IMR-90 (cell line): Measurements from ENCODE around the gene PDLIM1. TPM values are rescaled to one million over a fixed set of nuclear protein-coding genes. Genes with fewer than 3 reads are reported as not detected.
A peak's percentile ranks its signal among the peaks of the same experiment; 100 is the strongest.

Experiments used
- ATAC-seq: fragments of 200-7000 bp; cut with Tn5 transposase; 2 replicates; pipeline ENCODE4 v1.9.1; 2020; ENCODE audit warnings: low read depth, mild to moderate bottlenecking, moderate library complexity
- BruUV-seq: library from RNA; stranded (reverse); fragments of 400-500 nt; replicated peaks from 2 replicates; lab custom pipeline; 2021; lab: Mats Ljungman, UMichigan
- CTCF ChIA-PET: fragments of 300-600 bp; formaldehyde crosslinking; extraction: SDS; loops from one replicate; lab custom pipeline; 2021; ENCODE audit warnings: antibody characterized with exemption; lab: Yijun Ruan, JAX
- POLR2A ChIA-PET: fragments of 300-600 bp; sonication (Branson Sonifier 250); formaldehyde crosslinking; loops from one replicate; lab custom pipeline; 2022; ENCODE audit warnings: antibody characterized with exemption; ENCODE audit not compliant: unreplicated experiment; lab: Charles Lee
- DNase-seq: peaks from one replicate; pipeline ENCODE4 v3.0.0; 2013
- H2AFZ ChIP-seq: replicated peaks from 2 replicates; pipeline ENCODE3; 2013; ENCODE audit warnings: low read length, mild to moderate bottlenecking; ENCODE audit not compliant: poor library complexity
- H2AK5ac ChIP-seq: 2 replicates; pipeline ENCODE4 v1.6.1; 2013; ENCODE audit warnings: low read depth, low read length, inconsistent platforms
- H2AK9ac ChIP-seq: replicated peaks from 2 replicates; pipeline ENCODE3; 2013; ENCODE audit warnings: mild to moderate bottlenecking, low read depth, low read length, moderate library complexity; ENCODE audit not compliant: poor library complexity
- H2BK120ac ChIP-seq: 2 replicates; pipeline ENCODE4 v1.6.1; 2013; ENCODE audit warnings: low read depth, low read length, inconsistent platforms
- H2BK15ac ChIP-seq: 3 replicates; pipeline ENCODE4 v1.6.1; 2013; ENCODE audit warnings: low read depth, low read length, inconsistent platforms
- H2BK20ac ChIP-seq: 2 replicates; pipeline ENCODE4 v1.6.1; 2013; ENCODE audit warnings: low read depth, mild to moderate bottlenecking, inconsistent platforms, low read length, moderate library complexity
- H2BK5ac ChIP-seq: 2 replicates; pipeline ENCODE4 v1.6.1; 2013; ENCODE audit warnings: mild to moderate bottlenecking, low read depth, low read length, inconsistent platforms; ENCODE audit not compliant: poor library complexity, severe bottlenecking
- H3K14ac ChIP-seq: replicated peaks from 2 replicates; pipeline ENCODE4 v1.6.1; 2013; ENCODE audit warnings: low read depth, low read length, inconsistent platforms
- H3K18ac ChIP-seq: 2 replicates; pipeline ENCODE4 v1.6.1; 2013; ENCODE audit warnings: low read depth, low read length, control low read depth
- H3K23ac ChIP-seq: 2 replicates; pipeline ENCODE4 v1.6.1; 2013; ENCODE audit warnings: low read depth, low read length, inconsistent platforms
- H3K27ac ChIP-seq: 2 replicates; pipeline ENCODE4 v1.5.1; 2013; ENCODE audit warnings: mild to moderate bottlenecking, control low read depth, low read length; ENCODE audit not compliant: insufficient read depth
- H3K27me3 ChIP-seq: 2 replicates; pipeline ENCODE4 v1.6.1; 2013; ENCODE audit warnings: low read length; ENCODE audit not compliant: control insufficient read depth, insufficient read depth
- H3K36me3 ChIP-seq: 2 replicates; pipeline ENCODE4 v1.6.1; 2013; ENCODE audit warnings: low read length, mixed read lengths; ENCODE audit not compliant: control insufficient read depth, insufficient read depth
- H3K4ac ChIP-seq: 2 replicates; pipeline ENCODE4 v1.6.1; 2013; ENCODE audit warnings: low read depth, low read length, inconsistent platforms
- H3K4me1 ChIP-seq: 2 replicates; pipeline ENCODE4 v1.6.1; 2013; ENCODE audit warnings: low read length, mixed read lengths; ENCODE audit not compliant: control insufficient read depth, insufficient read depth
- H3K4me2 ChIP-seq: 2 replicates; pipeline ENCODE4 v1.6.1; 2013; ENCODE audit warnings: low read depth, mild to moderate bottlenecking, control low read depth, low read length, moderate library complexity
- H3K4me3 ChIP-seq: 2 replicates; pipeline ENCODE4 v1.5.1; 2013; ENCODE audit warnings: low read depth, mild to moderate bottlenecking, control low read depth, low read length, moderate library complexity; ENCODE audit not compliant: insufficient read depth
- H3K56ac ChIP-seq: 2 replicates; pipeline ENCODE4 v1.6.1; 2013; ENCODE audit warnings: low read length, inconsistent platforms; ENCODE audit not compliant: insufficient read depth; ENCODE audit errors: extremely low read depth
- H3K79me1 ChIP-seq, 2 experiments: 2 replicates each; pipeline ENCODE4 v1.6.1; 2013; ENCODE audit warnings: low read length in 2 of 2, inconsistent platforms in 1 of 2, low read depth in 1 of 2
- H3K9ac ChIP-seq: 2 replicates; pipeline ENCODE4 v1.6.1; 2013; ENCODE audit warnings: low read depth, low read length, control low read depth
- H3K9me1 ChIP-seq: 2 replicates; pipeline ENCODE4 v1.6.1; 2013; ENCODE audit warnings: low read length, inconsistent platforms; ENCODE audit not compliant: insufficient read depth
- H3K9me3 ChIP-seq: 2 replicates; pipeline ENCODE4 v1.6.1; 2013; ENCODE audit warnings: low read length; ENCODE audit not compliant: control insufficient read depth, insufficient read depth
- H4K20me1 ChIP-seq: 2 replicates; pipeline ENCODE4 v1.6.1; 2013; ENCODE audit warnings: low read length, inconsistent platforms; ENCODE audit not compliant: insufficient read depth
- H4K5ac ChIP-seq: 2 replicates; pipeline ENCODE4 v1.6.1; 2013; ENCODE audit warnings: mild to moderate bottlenecking, low read depth, low read length, control low read depth
- H4K8ac ChIP-seq, 2 experiments: 2 replicates each; pipeline ENCODE4 v1.6.1; 2013; ENCODE audit warnings: low read depth in 2 of 2, low read length in 2 of 2, control low read depth in 1 of 2, inconsistent platforms in 1 of 2
- H4K91ac ChIP-seq: 2 replicates; pipeline ENCODE4 v1.6.1; 2013; ENCODE audit warnings: low read depth, low read length, inconsistent platforms; ENCODE audit not compliant: insufficient read depth
- CHD1 ChIP-seq: IDR thresholded peaks from 2 replicates; pipeline ENCODE4 v1.6.1; 2012; ENCODE audit warnings: low read depth, low read length, improper control_type of control experiment
- MAFK ChIP-seq: IDR thresholded peaks from 2 replicates; pipeline ENCODE4 v1.6.1; 2012; ENCODE audit warnings: low read depth, low read length, improper control_type of control experiment
- MXI1 ChIP-seq: IDR thresholded peaks from 2 replicates; pipeline ENCODE4 v1.6.1; 2012; ENCODE audit warnings: low read depth, mild to moderate bottlenecking, low read length, moderate library complexity, borderline replicate concordance
- NFE2L2 ChIP-seq: fragments of 150-350 bp; IDR thresholded peaks from 2 replicates; pipeline ENCODE4 v1.6.1; 2016; ENCODE audit warnings: low read depth, mild to moderate bottlenecking, low read length
- RCOR1 ChIP-seq: IDR thresholded peaks from 2 replicates; pipeline ENCODE4 v1.6.1; 2012; ENCODE audit warnings: mild to moderate bottlenecking, low read length, improper control_type of control experiment; ENCODE audit not compliant: insufficient replicate concordance
- WGBS, 2 experiments: methylation state at CpG; one replicate each; pipeline versions ENCODE4 v1.1.5 to v1.1.7; 2013; ENCODE audit warnings: missing lambda C conversion rate in 2 of 2; ENCODE audit not compliant: insufficient read length in 1 of 2; ENCODE audit errors: extremely low coverage in 2 of 2; 5-methylcytosine and 5-hydroxymethylcytosine counted together
- dilution Hi-C: fragments of 300-500 bp; cut with HindIII; formaldehyde crosslinking; loops from one replicate; pipeline ENCODE4 v1.14.3; 2018; ENCODE audit warnings: low sequenced_read_pairs; ENCODE audit not compliant: unreplicated experiment
- in situ Hi-C: fragments of 300-500 bp; cut with MboI; formaldehyde crosslinking; loops from 3 replicates; pipeline ENCODE4 v1.14.3; 2019; ENCODE audit warnings: low sequenced_read_pairs, inconsistent platforms, mixed read lengths
- intact Hi-C: fragments of 100-400 bp; cut with micrococcal nuclease; formaldehyde crosslinking; loops from 2 replicates; pipeline ENCODE4 v1.10.0; 2022
- polyA plus RNA-seq, 3 experiments: library from polyadenylated mRNA; depleted of rRNA; stranded (reverse); fragments of >200 nt; gene quantifications; 2 replicates each; pipeline ENCODE4 v1.2.3, GENCODE V29; 2012; ENCODE audit warnings: low replicate concordance in 1 of 3
- total RNA-seq: library from RNA; depleted of rRNA; stranded (reverse); fragments of >200 nt; gene quantifications from 2 replicates; pipeline ENCODE4 v1.2.3, GENCODE V29; 2012
- TF ChIP-seq, protein P1 (sequence below): fragments of 150-350 bp; IDR thresholded peaks from 2 replicates; pipeline ENCODE4 v1.6.1; 2016; ENCODE audit warnings: low read depth, mild to moderate bottlenecking, low read length, moderate library complexity, borderline replicate concordance
- TF ChIP-seq, protein P2 (sequence below): fragments of 150-350 bp; IDR thresholded peaks from 2 replicates; pipeline ENCODE4 v1.6.1; 2017; ENCODE audit warnings: mild to moderate bottlenecking, antibody characterized with exemption, low read length, low read depth

PDLIM1 gene
- total and polyA plus RNA-seq, 2 of the 4 experiments (the other 2 are of a cell fraction), result 30.1 to 187 TPM

- no peak for TF ChIP-seq MXI1
- TF ChIP-seq RCOR1, result no peak
Observed at GRCh38 chr10:95242581-95243317, 48.1 kb downstream of the PDLIM1 start (continued).

GRCh38 chr10:95241533-95241932 is 49.3 kb downstream of the PDLIM1 start:
- H2BK15ac ChIP-seq, result no peak overlapping the region
- no peak overlapping the region for H3K9ac ChIP-seq
- ATAC-seq (no peak), DNase-seq (no peak)
- intact Hi-C loops (no loop called here), dilution Hi-C loops (no loop called here), in situ Hi-C loops (loop anchor here (5.0 kb wide), 1 partner anchor 121 kb away; no protein-coding TSS in a partner anchor)
- H3K9me3 ChIP-seq, result no peaks in the 10 kb centered on the region
- H4K91ac ChIP-seq, result no peak overlapping the region
- no TSS peak for BruUV-seq
- no peak overlapping the region for H3K23ac ChIP-seq
- H4K20me1 ChIP-seq, result peaks cover 24% of the 10 kb centered on the region
- H2AK5ac ChIP-seq, result peak overlapping the region; percentile 14; the same call in 1 of the 2 replicates
- H3K18ac ChIP-seq, result no peak overlapping the region
- H2BK20ac ChIP-seq, result no peak overlapping the region
- H2BK120ac ChIP-seq, result no peak overlapping the region
- no peak overlapping the region for H2AK9ac ChIP-seq
- no peaks in the 10 kb centered on the region for H3K27me3 ChIP-seq
- TF ChIP-seq NFE2L2 (no peak), MAFK (no peak), CHD1 (no peak)
- TF ChIP-seq, protein P1, sequence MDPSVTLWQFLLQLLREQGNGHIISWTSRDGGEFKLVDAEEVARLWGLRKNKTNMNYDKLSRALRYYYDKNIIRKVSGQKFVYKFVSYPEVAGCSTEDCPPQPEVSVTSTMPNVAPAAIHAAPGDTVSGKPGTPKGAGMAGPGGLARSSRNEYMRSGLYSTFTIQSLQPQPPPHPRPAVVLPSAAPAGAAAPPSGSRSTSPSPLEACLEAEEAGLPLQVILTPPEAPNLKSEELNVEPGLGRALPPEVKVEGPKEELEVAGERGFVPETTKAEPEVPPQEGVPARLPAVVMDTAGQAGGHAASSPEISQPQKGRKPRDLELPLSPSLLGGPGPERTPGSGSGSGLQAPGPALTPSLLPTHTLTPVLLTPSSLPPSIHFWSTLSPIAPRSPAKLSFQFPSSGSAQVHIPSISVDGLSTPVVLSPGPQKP, result no peak
- TF ChIP-seq, protein P2, sequence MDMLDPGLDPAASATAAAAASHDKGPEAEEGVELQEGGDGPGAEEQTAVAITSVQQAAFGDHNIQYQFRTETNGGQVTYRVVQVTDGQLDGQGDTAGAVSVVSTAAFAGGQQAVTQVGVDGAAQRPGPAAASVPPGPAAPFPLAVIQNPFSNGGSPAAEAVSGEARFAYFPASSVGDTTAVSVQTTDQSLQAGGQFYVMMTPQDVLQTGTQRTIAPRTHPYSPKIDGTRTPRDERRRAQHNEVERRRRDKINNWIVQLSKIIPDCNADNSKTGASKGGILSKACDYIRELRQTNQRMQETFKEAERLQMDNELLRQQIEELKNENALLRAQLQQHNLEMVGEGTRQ, result no peak
- no peak overlapping the region for H2AFZ ChIP-seq
- H3K4me2 ChIP-seq, result no peak overlapping the region
- H3K27ac ChIP-seq, result no peak overlapping the region
- peaks cover 60% of the 10 kb centered on the region for H3K36me3 ChIP-seq
- H4K8ac ChIP-seq, result no peak overlapping the region
- H3K56ac ChIP-seq, result no peak overlapping the region
- no peak overlapping the region for H2BK5ac ChIP-seq
- POLR2A ChIA-PET, result no interaction called here
- peak overlapping the region; percentile 26; the same call in 1 of the 2 replicates for H3K4ac ChIP-seq
- peaks cover 21% of the 10 kb centered on the region for H3K9me1 ChIP-seq
- no peak overlapping the region for H3K14ac ChIP-seq
- no peak overlapping the region for H4K5ac ChIP-seq
- H3K4me3 ChIP-seq, result no peak overlapping the region
- CTCF ChIA-PET, result no interaction called here
- H3K79me1 ChIP-seq, result peaks cover 32 to 71% of the 10 kb centered on the region in 2 experiments; a peak in 3 of 4 replicates
- H3K4me1 ChIP-seq, result peaks cover 18% of the 10 kb centered on the region
- WGBS, 2 experiments, result no CpG with 5 or more reads among the region's 4 CpGs
